GM13977 (cell line): Measurements from ENCODE around the gene MYO1C.
"Not testable (repeated sequence)": the region's sequence is repeated elsewhere in the genome, so short reads cannot be mapped to it uniquely, and the experiment has no call there.

Experiments used
- DNase-seq: peaks from one replicate; pipeline ENCODE4 v3.0.0; 2012; ENCODE audit warnings: low spot score
- in situ Hi-C: fragments of 300-500 bp; cut with MboI; formaldehyde crosslinking; loops from one replicate; pipeline ENCODE4 v1.12.0; 2022; ENCODE audit warnings: low sequenced_read_pairs, low pct_unique_long_range_greater_than_20kb, mixed read lengths, inconsistent platforms; ENCODE audit not compliant: unreplicated experiment
- TF ChIP-seq, protein P1 (sequence below): IDR thresholded peaks from 2 replicates; pipeline ENCODE4 v1.5.1; 2012; ENCODE audit warnings: mild to moderate bottlenecking, control low read depth; ENCODE audit not compliant: insufficient read depth; ENCODE audit errors: extremely low read depth, missing control alignments

The MYO1C gene

DNA sequence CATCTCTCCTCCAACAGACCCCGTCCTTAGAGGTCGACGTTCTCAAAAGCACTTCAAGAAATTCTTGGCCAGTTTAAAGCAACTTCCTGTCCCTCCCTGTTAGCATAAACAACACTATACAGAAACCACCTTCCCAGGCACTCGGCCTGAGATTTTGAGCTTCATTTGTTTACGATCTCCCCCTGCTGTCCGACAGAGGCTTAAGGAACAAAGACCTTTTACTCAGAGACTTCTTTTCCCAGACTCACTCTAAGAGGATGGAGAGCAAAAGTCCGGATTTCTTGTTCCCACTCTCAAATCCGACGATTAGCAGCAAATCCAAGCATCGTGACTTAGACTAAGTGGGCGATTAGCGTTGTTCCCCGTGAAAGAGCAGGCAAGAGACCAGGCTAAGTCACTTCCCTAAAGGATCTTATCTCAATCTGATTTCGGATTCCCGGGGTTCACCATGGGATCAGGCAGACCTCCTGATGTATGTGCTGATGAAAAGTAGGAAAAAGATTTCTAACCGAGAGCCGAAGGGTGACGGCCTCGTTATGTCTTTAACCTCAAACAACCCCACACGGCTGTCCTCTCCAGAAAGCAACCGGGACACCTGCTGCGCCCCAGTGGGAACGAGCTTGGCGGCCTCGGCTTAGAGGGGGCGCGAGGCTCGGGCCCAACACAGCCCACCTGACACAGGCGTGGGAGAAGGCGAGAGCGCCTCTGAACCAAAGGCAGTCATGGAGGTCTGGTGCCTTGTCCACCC lies 23.3 kb upstream of the MYO1C start:
- in situ Hi-C loops, result loop anchor here (10.0 kb wide), 1 partner anchor 171 kb away; no protein-coding TSS in a partner anchor
- peak; percentile 85 for DNase-seq
- TF ChIP-seq, protein P1, sequence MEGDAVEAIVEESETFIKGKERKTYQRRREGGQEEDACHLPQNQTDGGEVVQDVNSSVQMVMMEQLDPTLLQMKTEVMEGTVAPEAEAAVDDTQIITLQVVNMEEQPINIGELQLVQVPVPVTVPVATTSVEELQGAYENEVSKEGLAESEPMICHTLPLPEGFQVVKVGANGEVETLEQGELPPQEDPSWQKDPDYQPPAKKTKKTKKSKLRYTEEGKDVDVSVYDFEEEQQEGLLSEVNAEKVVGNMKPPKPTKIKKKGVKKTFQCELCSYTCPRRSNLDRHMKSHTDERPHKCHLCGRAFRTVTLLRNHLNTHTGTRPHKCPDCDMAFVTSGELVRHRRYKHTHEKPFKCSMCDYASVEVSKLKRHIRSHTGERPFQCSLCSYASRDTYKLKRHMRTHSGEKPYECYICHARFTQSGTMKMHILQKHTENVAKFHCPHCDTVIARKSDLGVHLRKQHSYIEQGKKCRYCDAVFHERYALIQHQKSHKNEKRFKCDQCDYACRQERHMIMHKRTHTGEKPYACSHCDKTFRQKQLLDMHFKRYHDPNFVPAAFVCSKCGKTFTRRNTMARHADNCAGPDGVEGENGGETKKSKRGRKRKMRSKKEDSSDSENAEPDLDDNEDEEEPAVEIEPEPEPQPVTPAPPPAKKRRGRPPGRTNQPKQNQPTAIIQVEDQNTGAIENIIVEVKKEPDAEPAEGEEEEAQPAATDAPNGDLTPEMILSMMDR, result peak; percentile 71

DNA sequence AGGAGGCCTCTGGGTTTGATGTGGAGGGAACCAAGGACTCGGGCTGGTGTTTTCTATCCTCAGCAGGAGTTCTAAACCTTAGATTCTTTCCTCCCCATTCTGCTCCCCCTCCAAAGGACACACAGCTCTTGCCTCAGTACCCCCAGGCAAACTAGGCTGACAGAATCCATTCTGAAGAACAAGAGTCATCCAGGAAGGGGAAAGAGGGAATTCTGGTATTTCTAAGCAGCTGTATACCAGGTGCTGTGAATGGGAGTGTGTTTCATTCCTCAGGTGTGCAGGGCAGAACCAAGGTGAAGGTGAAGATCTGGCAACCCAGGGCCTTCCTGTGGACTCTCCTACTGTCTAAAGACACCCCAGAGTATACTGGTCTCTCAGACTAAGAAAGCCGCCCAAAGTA lies 19.9 kb upstream of the MYO1C start:
- TF ChIP-seq, protein P1, result no peak
- in situ Hi-C loops, result loop anchor here (10.0 kb wide), 1 partner anchor 168 kb away; no protein-coding TSS in a partner anchor
- DNase-seq, result no peak

DNA sequence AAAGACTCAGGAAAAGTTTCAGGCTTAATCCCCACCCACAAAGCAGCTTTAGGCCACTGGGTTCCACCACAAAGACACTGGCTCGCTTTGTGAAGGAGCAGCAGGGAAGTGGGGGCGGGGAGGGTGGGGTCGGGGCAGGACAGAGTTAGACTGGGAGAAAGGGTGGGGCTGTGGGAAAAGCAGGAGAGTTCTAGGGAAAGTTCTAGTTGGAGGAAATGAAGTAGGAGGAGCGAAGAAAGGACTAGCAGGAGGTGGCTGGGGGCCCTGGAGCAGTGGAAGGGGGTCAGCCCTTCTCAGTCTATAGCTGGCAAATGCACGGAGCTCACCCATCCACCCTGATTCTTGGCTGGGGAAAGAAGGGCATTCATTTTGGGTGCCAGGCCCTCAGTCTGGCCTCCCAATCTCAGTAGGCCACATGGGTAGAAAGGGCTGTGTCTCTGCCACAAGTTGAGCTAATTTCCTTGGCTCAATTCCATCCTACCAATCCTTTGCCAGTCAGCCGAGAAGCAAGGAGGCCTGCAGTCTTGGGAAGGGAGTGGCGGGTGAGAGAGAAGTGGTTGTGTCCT lies 19.4 kb upstream of the MYO1C start:
- TF ChIP-seq, protein P1, result no peak
- in situ Hi-C loops, result loop anchor here (10.0 kb wide), 1 partner anchor 167 kb away; no protein-coding TSS in a partner anchor
- DNase-seq, result no peak

DNA sequence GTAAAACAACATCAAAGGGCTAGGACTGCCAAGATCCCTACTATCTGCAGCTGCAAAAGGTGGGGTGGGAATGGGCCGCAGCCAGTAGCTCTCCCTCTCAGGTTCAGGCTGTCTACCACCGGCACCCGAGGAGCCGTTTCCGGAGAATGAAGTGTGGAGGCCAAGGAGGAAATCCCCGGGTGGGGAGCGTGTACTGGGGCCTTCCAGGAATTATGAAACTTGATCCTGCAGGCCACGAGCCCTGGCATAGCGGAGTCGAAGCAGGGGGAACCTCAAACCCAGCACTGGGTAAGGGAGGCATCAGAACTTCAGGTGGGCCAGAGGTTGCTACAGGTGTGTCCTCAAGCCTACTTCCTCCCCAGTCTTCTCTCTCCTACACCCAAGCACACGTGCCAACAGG lies 18.8 kb upstream of the MYO1C start:
- no peak for DNase-seq
- in situ Hi-C loops, result loop anchor here (10.0 kb wide), 1 partner anchor 166 kb away; no protein-coding TSS in a partner anchor
- TF ChIP-seq, protein P1, result no peak

DNA sequence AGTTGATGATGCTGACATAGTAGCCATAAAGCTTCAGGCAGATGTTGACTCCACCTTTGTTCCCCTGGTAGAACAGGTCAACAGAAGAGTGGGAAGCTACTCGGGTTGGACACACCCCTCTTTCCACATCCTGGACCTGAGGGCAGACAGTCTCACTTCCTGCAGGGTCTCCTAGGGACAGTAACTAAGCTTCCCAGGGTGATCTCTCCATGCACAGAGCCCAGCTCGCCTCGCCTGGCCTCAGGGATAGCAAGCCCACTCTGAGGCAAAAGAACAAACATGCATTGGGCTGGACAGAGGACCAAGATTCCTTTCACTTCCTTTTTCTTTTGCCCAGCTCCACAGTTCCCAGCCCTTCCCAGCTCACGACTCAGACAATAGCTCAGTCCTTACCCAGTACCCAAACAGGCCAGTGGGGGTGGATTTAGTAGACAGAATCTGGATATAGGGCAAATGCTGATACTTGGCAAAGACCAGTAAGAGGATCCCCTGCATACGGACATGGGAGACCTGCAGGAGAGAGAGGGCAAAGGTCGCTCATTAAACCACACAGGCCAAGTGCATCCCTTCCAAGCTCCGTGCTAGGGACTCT lies 16.9 kb upstream of the MYO1C start:
- in situ Hi-C loops, result no loop called here
- TF ChIP-seq, protein P1, result no peak
- no peak for DNase-seq

DNA sequence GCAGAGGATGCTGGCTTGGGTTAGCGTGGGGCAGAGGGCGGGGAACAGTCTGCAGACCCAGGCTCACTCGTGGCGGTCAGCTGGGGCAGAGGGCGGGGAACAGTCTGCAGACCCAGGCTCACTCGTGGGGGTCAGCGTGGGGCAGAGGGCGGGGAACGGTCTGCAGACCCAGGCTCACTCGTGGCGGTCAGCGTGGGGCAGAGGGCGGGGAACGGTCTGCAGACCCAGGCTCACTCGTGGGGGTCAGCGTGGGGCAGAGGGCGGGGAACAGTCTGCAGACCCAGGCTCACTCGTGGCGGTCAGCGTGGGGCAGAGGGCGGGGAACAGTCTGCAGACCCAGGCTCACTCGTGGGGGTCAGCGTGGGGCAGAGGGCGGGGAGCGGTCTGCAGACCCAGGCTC lies 16.2 kb upstream of the MYO1C start:
- DNase-seq, in situ Hi-C loops: not testable (repeated sequence)
